H9 (cell line): ENCODE results near the gene PODNL1. TPM values are rescaled to one million over a fixed set of nuclear protein-coding genes. Genes with fewer than 3 reads are reported as not detected.

Source experiments
- DNase-seq: peaks from one replicate; pipeline ENCODE4 v3.0.0-alpha.2; 2017
- H2AFZ ChIP-seq: one replicate; pipeline ENCODE4 v1.6.1; 2013; ENCODE audit warnings: mild to moderate bottlenecking, low read length, control low read depth, moderate library complexity
- H2AK5ac ChIP-seq: 2 replicates; pipeline ENCODE4 v1.6.1; 2013; ENCODE audit warnings: low read length, control low read depth, mixed read lengths; ENCODE audit not compliant: insufficient read length
- H2BK120ac ChIP-seq: one replicate; pipeline ENCODE4 v1.6.1; 2013; ENCODE audit warnings: low read depth, mild to moderate bottlenecking, low read length, control low read depth, inconsistent platforms; ENCODE audit not compliant: poor library complexity, severe bottlenecking
- H2BK12ac ChIP-seq: 2 replicates; pipeline ENCODE4 v1.6.1; 2013; ENCODE audit warnings: low read length, control low read depth, mixed read lengths, low read depth; ENCODE audit not compliant: insufficient read length
- H2BK15ac ChIP-seq: 2 replicates; pipeline ENCODE4 v1.6.1; 2013; ENCODE audit warnings: low read depth, low read length, control low read depth
- H2BK20ac ChIP-seq: one replicate; pipeline ENCODE4 v1.6.1; 2013; ENCODE audit warnings: low read depth, mild to moderate bottlenecking, low read length, control low read depth, inconsistent platforms; ENCODE audit not compliant: poor library complexity, severe bottlenecking
- H2BK5ac ChIP-seq: 2 replicates; pipeline ENCODE4 v1.6.1; 2013; ENCODE audit warnings: low read length, control low read depth, mixed read lengths; ENCODE audit not compliant: insufficient read length
- H3K14ac ChIP-seq: 2 replicates; pipeline ENCODE4 v1.6.1; 2013; ENCODE audit warnings: low read length, control low read depth; ENCODE audit not compliant: insufficient read depth
- H3K18ac ChIP-seq: 2 replicates; pipeline ENCODE4 v1.6.1; 2013; ENCODE audit warnings: low read depth, mild to moderate bottlenecking, mixed read lengths, low read length, control low read depth; ENCODE audit not compliant: insufficient read length
- H3K23ac ChIP-seq: 2 replicates; pipeline ENCODE4 v1.6.1; 2013; ENCODE audit warnings: low read length, control low read depth, mixed read lengths, low read depth; ENCODE audit not compliant: insufficient read length
- H3K23me2 ChIP-seq: 2 replicates; pipeline ENCODE4 v1.6.1; 2013; ENCODE audit warnings: low read depth, mild to moderate bottlenecking, mixed read lengths, low read length, control low read depth; ENCODE audit not compliant: insufficient read length, poor library complexity, severe bottlenecking
- H3K27ac ChIP-seq: 2 replicates; pipeline ENCODE4 v1.5.1; 2013; ENCODE audit warnings: low read length, control low read depth, mixed read lengths, low read depth; ENCODE audit not compliant: insufficient read length
- H3K27me3 ChIP-seq: 2 replicates; pipeline ENCODE4 v1.6.1; 2013; ENCODE audit warnings: low read length, control low read depth, inconsistent platforms; ENCODE audit not compliant: insufficient read depth
- H3K4ac ChIP-seq: 2 replicates; pipeline ENCODE4 v1.6.1; 2013; ENCODE audit warnings: low read depth, mild to moderate bottlenecking, control low read depth, inconsistent platforms, low read length, moderate library complexity
- H3K4me1 ChIP-seq: 2 replicates; pipeline ENCODE4 v1.6.1; 2013; ENCODE audit warnings: low read length, control low read depth, inconsistent platforms; ENCODE audit not compliant: insufficient read depth
- H3K4me2 ChIP-seq: 2 replicates; pipeline ENCODE4 v1.6.1; 2013; ENCODE audit warnings: low read length, control low read depth, mixed read lengths; ENCODE audit not compliant: insufficient read length, insufficient read depth
- H3K56ac ChIP-seq: 2 replicates; pipeline ENCODE4 v1.6.1; 2013; ENCODE audit warnings: low read depth, mild to moderate bottlenecking, mixed read lengths, low read length, control low read depth; ENCODE audit not compliant: insufficient read length
- H3K79me1 ChIP-seq: 2 replicates; pipeline ENCODE4 v1.6.1; 2013; ENCODE audit warnings: low read depth, mild to moderate bottlenecking, moderate library complexity, low read length, control low read depth, inconsistent platforms; ENCODE audit not compliant: insufficient read depth, poor library complexity, severe bottlenecking
- H3K79me2 ChIP-seq: 2 replicates; pipeline ENCODE4 v1.6.1; 2013; ENCODE audit warnings: low read length, control low read depth, inconsistent platforms; ENCODE audit not compliant: insufficient read depth
- H3K9ac ChIP-seq: 2 replicates; pipeline ENCODE4 v1.6.1; 2013; ENCODE audit warnings: low read length, control low read depth, mixed read lengths; ENCODE audit not compliant: insufficient read length; ENCODE audit errors: extremely low read depth
- H3K9me3 ChIP-seq: one replicate; pipeline ENCODE4 v1.6.1; 2013; ENCODE audit warnings: low read depth, low read length, inconsistent platforms; ENCODE audit not compliant: control insufficient read depth
- H3T11ph ChIP-seq: one replicate; pipeline ENCODE4 v1.6.1; 2013; ENCODE audit warnings: mild to moderate bottlenecking, low read length, control low read depth, inconsistent platforms
- H4K20me1 ChIP-seq: one replicate; pipeline ENCODE4 v1.6.1; 2013; ENCODE audit not compliant: control insufficient read depth, insufficient read length, insufficient read depth
- H4K5ac ChIP-seq: 2 replicates; pipeline ENCODE4 v1.6.1; 2013; ENCODE audit warnings: low read depth, mild to moderate bottlenecking, mixed read lengths, low read length, control low read depth; ENCODE audit not compliant: insufficient read length
- H4K8ac ChIP-seq: replicated peaks from 2 replicates; pipeline ENCODE4 v1.6.1; 2013; ENCODE audit warnings: low read length, control low read depth, mixed read lengths, low read depth; ENCODE audit not compliant: insufficient read length
- H4K91ac ChIP-seq: 2 replicates; pipeline ENCODE4 v1.6.1; 2013; ENCODE audit warnings: low read depth, mild to moderate bottlenecking, moderate library complexity, mixed read lengths, low read length, control low read depth; ENCODE audit not compliant: insufficient read length
- H3K27ac Mint-ChIP-seq, 3 experiments: 2 replicates in 2 of 3; 3 replicates in 1 of 3; pipeline ENCODE4 v1.8.0; 2020 to 2021; ENCODE audit warnings: mixed read lengths in 3 of 3, mild to moderate bottlenecking in 1 of 3, moderate library complexity in 1 of 3
- H3K27me3 Mint-ChIP-seq: 2 replicates; pipeline ENCODE4 v1.8.0; 2021; ENCODE audit warnings: low read depth, mild to moderate bottlenecking, moderate library complexity, mixed read lengths
- H3K36me3 Mint-ChIP-seq, 3 experiments: 2 replicates in 2 of 3; 3 replicates in 1 of 3; pipeline ENCODE4 v1.8.0; 2020 to 2021; ENCODE audit warnings: low read depth in 3 of 3, mixed read lengths in 3 of 3; ENCODE audit not compliant: insufficient read depth in 1 of 3
- H3K4me1 Mint-ChIP-seq, 2 experiments: 2 replicates each; pipeline ENCODE4 v1.8.0; 2020; ENCODE audit warnings: mixed read lengths in 2 of 2
- H3K4me3 Mint-ChIP-seq, 2 experiments: 2 replicates in 1 of 2; 3 replicates in 1 of 2; pipeline ENCODE4 v1.8.0; 2020 to 2021; ENCODE audit warnings: mild to moderate bottlenecking in 2 of 2, mixed read lengths in 2 of 2, moderate library complexity in 1 of 2
- H3K9me3 Mint-ChIP-seq, 2 experiments: 2 replicates in 1 of 2; 3 replicates in 1 of 2; pipeline ENCODE4 v1.8.0; 2020; ENCODE audit warnings: mild to moderate bottlenecking in 2 of 2, mixed read lengths in 2 of 2, moderate library complexity in 1 of 2
- WGBS: extraction: QIAGEN DNeasy Blood & Tissue Kit; methylation state at CpG from one replicate; pipeline ENCODE4 v1.1.7; 2013; ENCODE audit warnings: missing lambda C conversion rate, low lambda C conversion rate, mixed read lengths; ENCODE audit not compliant: insufficient read length; ENCODE audit errors: extremely low coverage; 5-methylcytosine and 5-hydroxymethylcytosine counted together
- total RNA-seq: library from RNA; stranded (reverse); gene quantifications from 2 replicates; pipeline ENCODE4 v1.2.1, GENCODE V29; 2021
- TF ChIP-seq, protein P1 (sequence below): fragments of 200-600 bp; sonication (generic); conservative IDR thresholded peaks from 3 replicates; pipeline ENCODE4 v1.8.0; 2021; ENCODE audit warnings: antibody characterized with exemption, mild to moderate bottlenecking

Gene PODNL1
- total RNA-seq, 1 experiment from 2014 or later = 0.68 TPM

DNA sequence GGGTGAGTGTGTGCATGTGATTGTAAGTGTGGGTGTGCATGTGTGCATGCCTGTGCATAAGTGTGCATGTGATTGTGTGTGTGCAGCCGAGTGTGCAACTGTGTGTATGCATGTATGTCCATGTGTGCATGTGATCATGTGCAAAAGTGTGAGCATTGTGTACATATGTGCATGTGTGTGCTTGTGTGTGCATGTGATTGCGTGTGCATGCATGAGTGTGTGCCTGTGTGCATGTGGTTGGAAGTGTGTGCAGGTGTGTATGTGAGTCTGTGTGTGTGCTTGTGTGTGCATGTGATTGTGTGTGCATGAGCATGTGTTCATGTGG lies 3.5 kb downstream of the PODNL1 start:
- H2AFZ ChIP-seq = no peak overlapping the region
- H3K27ac Mint-ChIP-seq = no peak overlapping the region
- H2BK120ac ChIP-seq = no peak overlapping the region
- peaks cover 5% of the 10 kb centered on the region for H4K20me1 ChIP-seq
- H3K27ac ChIP-seq = no peak overlapping the region
- H3K79me2 ChIP-seq = no peaks in the 10 kb centered on the region
- no peak overlapping the region for H2BK12ac ChIP-seq
- no peaks in the 10 kb centered on the region for H3K23me2 ChIP-seq
- peaks cover 14 to 29% of the 10 kb centered on the region in 2 experiments for H3K4me1 Mint-ChIP-seq
- H3K23ac ChIP-seq = no peak overlapping the region
- TF ChIP-seq, protein P1, sequence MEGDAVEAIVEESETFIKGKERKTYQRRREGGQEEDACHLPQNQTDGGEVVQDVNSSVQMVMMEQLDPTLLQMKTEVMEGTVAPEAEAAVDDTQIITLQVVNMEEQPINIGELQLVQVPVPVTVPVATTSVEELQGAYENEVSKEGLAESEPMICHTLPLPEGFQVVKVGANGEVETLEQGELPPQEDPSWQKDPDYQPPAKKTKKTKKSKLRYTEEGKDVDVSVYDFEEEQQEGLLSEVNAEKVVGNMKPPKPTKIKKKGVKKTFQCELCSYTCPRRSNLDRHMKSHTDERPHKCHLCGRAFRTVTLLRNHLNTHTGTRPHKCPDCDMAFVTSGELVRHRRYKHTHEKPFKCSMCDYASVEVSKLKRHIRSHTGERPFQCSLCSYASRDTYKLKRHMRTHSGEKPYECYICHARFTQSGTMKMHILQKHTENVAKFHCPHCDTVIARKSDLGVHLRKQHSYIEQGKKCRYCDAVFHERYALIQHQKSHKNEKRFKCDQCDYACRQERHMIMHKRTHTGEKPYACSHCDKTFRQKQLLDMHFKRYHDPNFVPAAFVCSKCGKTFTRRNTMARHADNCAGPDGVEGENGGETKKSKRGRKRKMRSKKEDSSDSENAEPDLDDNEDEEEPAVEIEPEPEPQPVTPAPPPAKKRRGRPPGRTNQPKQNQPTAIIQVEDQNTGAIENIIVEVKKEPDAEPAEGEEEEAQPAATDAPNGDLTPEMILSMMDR = no peak
- H3K9me3 ChIP-seq = no peaks in the 10 kb centered on the region
- no peaks in the 10 kb centered on the region for H3K79me1 ChIP-seq
- H3K27me3 Mint-ChIP-seq = no peaks in the 10 kb centered on the region; the same call in 1 of the 2 replicates
- no peak overlapping the region for H3K4me2 ChIP-seq
- no peaks in the 10 kb centered on the region; a peak in 1 of 7 replicates for H3K36me3 Mint-ChIP-seq
- no peak overlapping the region for H3K4me3 Mint-ChIP-seq
- H3K9me3 Mint-ChIP-seq = no peaks in the 10 kb centered on the region
- H3K9ac ChIP-seq = no peak overlapping the region
- H3K18ac ChIP-seq = no peak overlapping the region
- H4K91ac ChIP-seq = no peak overlapping the region
- DNase-seq = no peak
- no peak overlapping the region for H2BK15ac ChIP-seq
- no peak overlapping the region for H3K4ac ChIP-seq
- H3K56ac ChIP-seq = no peak overlapping the region
- no peak overlapping the region for H4K8ac ChIP-seq
- no peak overlapping the region for H3T11ph ChIP-seq
- no peaks in the 10 kb centered on the region for H3K27me3 ChIP-seq
- no peak overlapping the region for H2AK5ac ChIP-seq
- H3K4me1 ChIP-seq = peaks cover 3% of the 10 kb centered on the region; the same call in 1 of the 2 replicates
- no peak overlapping the region for H3K14ac ChIP-seq
- peak overlapping the region; percentile 11 for H4K5ac ChIP-seq
- WGBS = no CpG with 5 or more reads among the region's 2 CpGs
- no peak overlapping the region for H2BK5ac ChIP-seq
- H2BK20ac ChIP-seq = no peak overlapping the region
